Astrocyte of the cerebellum (primary cell): ENCODE measurements around the gene TGFBR1.
"Not testable (repeated sequence)": the region's sequence is repeated elsewhere in the genome, so short reads cannot be mapped to it uniquely, and the experiment has no call there.

Source experiments
- DNase-seq: peaks from one replicate; pipeline ENCODE4 v3.0.0-alpha.2; 2011; ENCODE audit warnings: low read depth
- H3K4me3 ChIP-seq: 2 replicates; pipeline ENCODE4 v1.5.1; 2011; ENCODE audit warnings: mild to moderate bottlenecking, low read depth, low read length, moderate library complexity
- in situ Hi-C: cut with HindIII; loops from 2 replicates; pipeline ENCODE4 v1.10.0; 2017; ENCODE audit warnings: low sequenced_read_pairs
- TF ChIP-seq, protein P1 (sequence below): IDR thresholded peaks from 2 replicates; pipeline ENCODE4 v1.5.1; 2012; ENCODE audit warnings: low read length, low read depth, moderate library complexity, mild to moderate bottlenecking; ENCODE audit errors: missing control alignments

Gene TGFBR1

DNA sequence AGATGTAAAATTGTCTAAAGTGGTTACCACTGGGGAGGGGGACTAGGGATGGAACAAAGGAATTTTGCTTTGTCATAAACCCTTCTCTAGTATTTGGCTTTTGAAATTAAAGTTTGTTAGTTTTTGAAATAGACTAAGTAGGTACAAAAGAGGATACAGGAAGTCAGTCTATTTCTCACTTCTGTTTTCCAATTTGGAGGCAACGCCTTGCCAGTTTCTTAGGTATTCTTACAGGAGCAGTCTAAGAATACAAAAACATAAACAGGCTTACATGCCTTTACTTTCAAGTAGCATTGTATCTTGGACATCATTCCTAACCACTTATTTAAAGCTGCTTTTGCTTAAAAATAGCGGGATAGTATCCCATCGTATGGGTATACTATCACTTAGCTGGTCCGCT, 82.4 kb downstream of the TGFBR1 start:
- H3K4me3 ChIP-seq, result no peak overlapping the region
- in situ Hi-C loops, result no loop called here
- DNase-seq, result no peak
- TF ChIP-seq, protein P1, sequence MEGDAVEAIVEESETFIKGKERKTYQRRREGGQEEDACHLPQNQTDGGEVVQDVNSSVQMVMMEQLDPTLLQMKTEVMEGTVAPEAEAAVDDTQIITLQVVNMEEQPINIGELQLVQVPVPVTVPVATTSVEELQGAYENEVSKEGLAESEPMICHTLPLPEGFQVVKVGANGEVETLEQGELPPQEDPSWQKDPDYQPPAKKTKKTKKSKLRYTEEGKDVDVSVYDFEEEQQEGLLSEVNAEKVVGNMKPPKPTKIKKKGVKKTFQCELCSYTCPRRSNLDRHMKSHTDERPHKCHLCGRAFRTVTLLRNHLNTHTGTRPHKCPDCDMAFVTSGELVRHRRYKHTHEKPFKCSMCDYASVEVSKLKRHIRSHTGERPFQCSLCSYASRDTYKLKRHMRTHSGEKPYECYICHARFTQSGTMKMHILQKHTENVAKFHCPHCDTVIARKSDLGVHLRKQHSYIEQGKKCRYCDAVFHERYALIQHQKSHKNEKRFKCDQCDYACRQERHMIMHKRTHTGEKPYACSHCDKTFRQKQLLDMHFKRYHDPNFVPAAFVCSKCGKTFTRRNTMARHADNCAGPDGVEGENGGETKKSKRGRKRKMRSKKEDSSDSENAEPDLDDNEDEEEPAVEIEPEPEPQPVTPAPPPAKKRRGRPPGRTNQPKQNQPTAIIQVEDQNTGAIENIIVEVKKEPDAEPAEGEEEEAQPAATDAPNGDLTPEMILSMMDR, result no peak

DNA sequence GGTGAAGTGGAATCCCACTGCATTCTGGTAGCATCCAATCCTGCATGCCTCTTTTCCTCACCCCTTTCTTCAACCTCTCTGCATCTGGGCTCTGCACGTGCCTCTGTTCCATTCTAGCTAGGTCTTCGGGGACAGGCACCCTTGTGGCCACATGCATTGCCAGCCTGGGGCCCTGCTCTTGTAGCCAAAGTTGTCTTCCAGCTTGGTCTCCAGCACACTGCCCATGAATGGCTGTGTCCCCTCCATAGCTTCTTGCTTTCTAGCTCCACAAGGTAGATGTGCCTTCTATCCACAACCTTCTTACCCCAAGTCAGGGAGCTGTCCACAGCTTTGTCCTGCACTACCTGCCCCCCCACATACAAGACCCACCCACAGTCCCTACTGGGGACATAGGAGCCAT, 84.3 kb downstream of the TGFBR1 start:
- H3K4me3 ChIP-seq, result no peak overlapping the region
- no peak for DNase-seq
- TF ChIP-seq, protein P1, result no peak
- in situ Hi-C loops, result no loop called here

DNA sequence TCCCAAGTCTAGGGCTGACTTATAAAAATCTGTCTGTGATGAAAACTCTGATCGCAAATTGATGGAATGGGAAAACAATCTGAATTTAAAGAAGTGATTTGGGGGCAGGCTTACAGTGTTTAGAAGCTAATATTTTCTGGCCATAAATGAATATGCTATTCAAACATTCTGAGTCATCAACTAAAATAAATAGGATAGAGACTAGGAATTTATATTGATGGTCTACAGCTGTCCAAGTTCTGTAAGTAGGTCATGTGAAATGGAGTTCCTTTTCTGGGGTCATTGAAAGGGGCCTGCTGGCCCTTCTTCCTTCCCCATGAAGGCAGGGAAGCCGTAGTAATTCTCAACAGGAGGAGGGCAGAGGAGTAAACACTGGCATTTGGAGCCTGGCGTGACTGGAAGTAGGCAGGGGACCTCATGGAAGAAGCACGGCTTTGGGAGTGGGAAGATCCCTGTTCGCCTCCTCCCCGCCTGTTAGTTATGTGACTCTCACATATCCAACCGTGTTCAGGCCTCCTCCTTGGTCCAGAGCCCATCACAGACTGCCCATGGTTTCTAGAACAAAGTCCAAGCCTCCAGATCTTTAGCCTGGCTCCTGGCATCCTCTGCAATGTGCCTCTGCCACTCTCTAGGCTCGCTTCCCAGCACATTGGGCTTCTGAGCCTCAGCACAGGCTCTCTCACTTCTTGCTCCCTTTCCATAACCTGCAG, 85.1 kb downstream of the TGFBR1 start:
- no peak overlapping the region for H3K4me3 ChIP-seq
- TF ChIP-seq, protein P1, result no peak
- in situ Hi-C loops, result no loop called here
- no peak for DNase-seq

DNA sequence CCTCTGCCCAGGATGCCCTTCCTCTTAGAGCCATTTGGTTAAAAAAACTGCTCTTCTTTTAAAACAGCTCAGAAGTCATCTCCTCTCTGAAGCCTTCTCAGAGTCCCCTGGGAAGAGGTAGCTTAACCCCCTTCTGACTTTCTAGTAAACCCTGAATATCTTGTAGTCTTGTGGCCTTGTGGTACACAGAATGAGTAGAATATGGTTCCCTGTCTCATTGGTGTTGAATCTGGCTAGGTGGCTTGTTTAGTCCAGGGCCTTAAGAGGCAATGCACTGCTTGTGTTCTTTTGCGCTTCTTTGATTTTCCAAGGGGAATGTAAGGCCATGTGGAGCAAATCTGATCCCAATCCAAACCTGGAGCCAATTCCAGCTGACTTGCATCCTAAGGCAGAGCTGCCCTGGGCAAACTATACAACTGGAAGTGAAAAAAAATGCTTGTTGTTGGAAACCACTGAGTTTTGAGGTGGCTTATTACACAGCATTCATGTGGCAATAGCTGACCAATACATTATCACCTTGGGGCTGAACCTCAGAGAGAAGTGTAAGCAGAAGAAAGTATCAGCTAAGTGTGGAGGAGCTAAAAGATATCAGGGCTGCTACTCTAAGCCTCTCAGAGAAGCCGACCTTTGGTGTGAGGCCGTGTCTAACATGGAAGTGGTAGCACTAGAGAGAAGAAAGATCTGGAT, 85.8 kb downstream of the TGFBR1 start:
- TF ChIP-seq, protein P1, result no peak
- in situ Hi-C loops, result no loop called here
- DNase-seq, result no peak
- H3K4me3 ChIP-seq, result no peak overlapping the region

DNA sequence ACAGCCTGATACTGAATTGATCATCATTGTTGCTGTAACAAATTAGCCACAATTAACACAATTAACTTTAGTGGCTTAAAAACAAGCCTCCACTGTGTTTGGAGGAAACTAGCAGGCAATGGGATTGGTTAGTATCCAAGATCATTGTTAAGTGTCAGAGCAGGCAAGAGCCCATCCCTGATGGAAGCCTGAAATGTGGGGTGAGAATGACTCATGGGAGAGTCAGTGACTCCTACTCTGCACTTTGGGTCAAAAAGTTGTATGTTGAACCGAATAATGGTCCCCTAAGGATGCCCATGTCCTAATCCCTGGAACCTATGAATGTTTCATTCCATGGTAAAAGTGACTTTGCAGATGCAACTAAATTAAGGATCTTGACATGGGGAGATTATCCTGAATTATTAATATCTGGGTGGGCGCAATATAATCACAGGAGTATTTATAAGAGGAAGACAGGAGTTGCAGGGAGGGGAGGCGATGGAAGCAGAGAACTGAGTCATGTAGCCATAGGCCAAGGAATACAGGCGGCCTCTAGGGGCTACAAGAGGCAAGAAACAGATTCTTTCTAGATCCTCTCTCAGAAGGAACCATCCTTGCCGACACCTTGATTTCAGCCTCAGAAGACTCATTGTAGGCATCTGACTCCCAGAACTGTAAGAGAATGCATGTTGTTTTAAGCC, 88.0 kb downstream of the TGFBR1 start:
- DNase-seq, result no peak
- in situ Hi-C loops, result no loop called here
- TF ChIP-seq, protein P1, result peak; percentile 38

DNA sequence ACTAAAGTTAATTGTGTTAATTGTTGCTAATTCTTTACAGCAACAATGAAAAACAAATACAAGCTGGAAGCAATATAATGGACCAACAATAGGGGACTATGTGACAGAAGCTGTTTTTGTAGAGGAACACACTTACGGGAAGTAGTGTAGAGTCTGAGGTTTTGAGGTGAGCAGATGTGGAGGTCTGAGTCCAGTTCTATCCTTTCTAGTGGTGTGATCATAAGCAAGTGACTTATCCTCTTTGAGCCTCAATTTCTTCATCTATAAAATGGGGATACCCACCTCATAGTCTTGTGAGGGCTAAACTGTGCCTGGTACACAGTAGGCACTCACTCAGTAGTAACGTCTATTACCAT, 88.5 kb downstream of the TGFBR1 start:
- TF ChIP-seq, protein P1, result no peak
- DNase-seq, result no peak
- no peak overlapping the region for H3K4me3 ChIP-seq
- in situ Hi-C loops, result no loop called here

More for the DNA sequence above, 88.0 kb downstream of the TGFBR1 start:
- no peak overlapping the region for H3K4me3 ChIP-seq

DNA sequence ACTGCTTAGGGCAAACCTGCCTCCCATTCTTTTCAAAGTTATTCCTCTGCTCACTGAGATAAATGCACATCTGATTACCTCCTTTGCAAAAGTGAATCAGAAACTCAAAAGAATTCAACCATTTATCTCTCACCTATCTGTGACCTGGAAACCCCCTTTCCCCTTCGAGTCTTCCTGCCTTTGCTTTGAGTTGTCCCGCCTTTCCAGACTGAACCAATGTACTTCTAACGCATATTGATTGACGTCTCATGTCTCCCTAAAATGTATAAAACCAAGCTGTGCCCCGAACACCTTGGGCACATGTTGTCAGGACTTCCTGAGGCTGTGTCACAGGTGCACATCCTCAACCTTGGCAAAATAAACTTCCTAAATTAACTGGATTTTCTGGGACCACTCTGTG, 91.6 kb downstream of the TGFBR1 start:
- in situ Hi-C loops, DNase-seq, H3K4me3 ChIP-seq: not testable (repeated sequence)
